ENCODE data around the gene PLXDC1.

DNA sequence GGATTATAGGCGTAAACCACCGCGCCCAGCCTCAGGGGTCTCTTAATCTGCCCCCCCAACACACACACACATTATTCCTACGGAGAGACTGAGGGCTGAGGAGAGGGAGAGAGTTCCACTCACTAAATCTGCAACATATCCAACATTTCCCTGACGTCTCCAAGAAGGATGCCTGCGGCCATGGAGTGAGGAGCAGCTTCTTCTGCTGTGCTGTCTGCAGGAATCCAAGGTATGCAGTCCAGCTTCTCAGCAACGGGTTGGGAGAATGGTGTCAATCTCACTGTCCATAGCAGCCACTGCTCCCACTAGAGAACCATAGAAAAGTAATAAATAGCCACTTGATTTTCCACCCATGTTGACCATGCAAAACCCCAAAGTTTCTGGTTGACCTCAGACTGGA is 5.1 kb upstream of the PLXDC1 start:
- no peak for TF ChIP-seq CTCF (IDR thresholded peaks at IDR 0.05)
- no peak for TF ChIP-seq POLR2AphosphoS5 (IDR thresholded peaks at IDR 0.05; ENCODE audit: low read depth, low read length)
- TF ChIP-seq, protein P1, sequence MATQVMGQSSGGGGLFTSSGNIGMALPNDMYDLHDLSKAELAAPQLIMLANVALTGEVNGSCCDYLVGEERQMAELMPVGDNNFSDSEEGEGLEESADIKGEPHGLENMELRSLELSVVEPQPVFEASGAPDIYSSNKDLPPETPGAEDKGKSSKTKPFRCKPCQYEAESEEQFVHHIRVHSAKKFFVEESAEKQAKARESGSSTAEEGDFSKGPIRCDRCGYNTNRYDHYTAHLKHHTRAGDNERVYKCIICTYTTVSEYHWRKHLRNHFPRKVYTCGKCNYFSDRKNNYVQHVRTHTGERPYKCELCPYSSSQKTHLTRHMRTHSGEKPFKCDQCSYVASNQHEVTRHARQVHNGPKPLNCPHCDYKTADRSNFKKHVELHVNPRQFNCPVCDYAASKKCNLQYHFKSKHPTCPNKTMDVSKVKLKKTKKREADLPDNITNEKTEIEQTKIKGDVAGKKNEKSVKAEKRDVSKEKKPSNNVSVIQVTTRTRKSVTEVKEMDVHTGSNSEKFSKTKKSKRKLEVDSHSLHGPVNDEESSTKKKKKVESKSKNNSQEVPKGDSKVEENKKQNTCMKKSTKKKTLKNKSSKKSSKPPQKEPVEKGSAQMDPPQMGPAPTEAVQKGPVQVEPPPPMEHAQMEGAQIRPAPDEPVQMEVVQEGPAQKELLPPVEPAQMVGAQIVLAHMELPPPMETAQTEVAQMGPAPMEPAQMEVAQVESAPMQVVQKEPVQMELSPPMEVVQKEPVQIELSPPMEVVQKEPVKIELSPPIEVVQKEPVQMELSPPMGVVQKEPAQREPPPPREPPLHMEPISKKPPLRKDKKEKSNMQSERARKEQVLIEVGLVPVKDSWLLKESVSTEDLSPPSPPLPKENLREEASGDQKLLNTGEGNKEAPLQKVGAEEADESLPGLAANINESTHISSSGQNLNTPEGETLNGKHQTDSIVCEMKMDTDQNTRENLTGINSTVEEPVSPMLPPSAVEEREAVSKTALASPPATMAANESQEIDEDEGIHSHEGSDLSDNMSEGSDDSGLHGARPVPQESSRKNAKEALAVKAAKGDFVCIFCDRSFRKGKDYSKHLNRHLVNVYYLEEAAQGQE (IDR thresholded peaks at IDR 0.05; ENCODE audit: insufficient read depth in 1 of 2, low read depth in 2 of 2, low read length in 1 of 2) = no peak

Measured in Panc1 (cell line).